ENCODE data around the gene IDH3G. TPM values are rescaled to one million over a fixed set of nuclear protein-coding genes. Genes with fewer than 3 reads are reported as not detected.
"Not testable (repeated sequence)": the region's sequence is repeated elsewhere in the genome, so short reads cannot be mapped to it uniquely, and the experiment has no call there.

IDH3G gene
- total RNA-seq, 1 experiment from 2014 or later = 89.4 TPM

- ChIA-PET POLR2A (interaction anchor here (0.7 kb wide), 2 partner anchors 15 to 25 kb away, joined by 3 to 16 read pairs; no protein-coding TSS in a partner anchor), CTCF (interaction anchor here (0.6 kb wide), 2 partner anchors 25 to 83 kb away, joined by 7 to 8 read pairs; no protein-coding TSS in a partner anchor)
- peak; percentile 92 for ATAC-seq
- no peak for DNase-seq (ENCODE audit: low read depth, low spot score)
- in situ Hi-C loops (cut with HindIII; ENCODE audit: low pct_unique_long_range_greater_than_20kb, low sequenced_read_pairs) = no loop called here
- BruUV-seq (replicated peaks) = no TSS peak
- Histone ChIP-seq H3K4me1 (ENCODE audit: control insufficient read depth, insufficient read depth, low read length) (peaks cover 30% of the 10 kb centered on the region), H3K36me3 (ENCODE audit: control insufficient read depth, insufficient read depth, low read length) (no peaks in the 10 kb centered on the region), H3K9me3 (ENCODE audit: control insufficient read depth, insufficient read depth, low read depth, low read length) (no peaks in the 10 kb centered on the region), H3K27ac (ENCODE audit: low read length) (peak overlapping the region; percentile 84), H3K27me3 (ENCODE audit: control insufficient read depth, insufficient read depth, low read length) (no peaks in the 10 kb centered on the region), H3K4me3 (ENCODE audit: low read depth in 2 of 2, low read length in 2 of 2) (peak overlapping the region; percentile 46 to 63)
- TF ChIP-seq CTCF (IDR thresholded peaks at IDR 0.05) = no peak
- TF ChIP-seq TCF7L2 (IDR thresholded peaks at IDR 0.05; ENCODE audit: low read depth, low read length) = 0 out of 2 replicates have a peak, but pooled peaks have one; percentile 22
- TF ChIP-seq SIN3A (IDR thresholded peaks at IDR 0.05; ENCODE audit: borderline replicate concordance, insufficient read depth, low read depth, low read length) = no peak
- TF ChIP-seq POLR2AphosphoS5 (IDR thresholded peaks at IDR 0.05; ENCODE audit: low read depth, low read length) = peak; percentile 62
- no peak for TF ChIP-seq REST (IDR thresholded peaks at IDR 0.05; ENCODE audit: insufficient read depth in 1 of 2, low read depth in 2 of 2, low read length in 1 of 2)
- intact Hi-C loops (cut with micrococcal nuclease; ENCODE audit: unreplicated experiment) = no loop called here
Observed at GRCh38 chrX:153818571-153819383, 24.6 kb upstream of the IDH3G start.

GRCh38 chrX:153818064-153818463 lies 23.9 kb upstream of the IDH3G start:
- H3K27me3 ChIP-seq (ENCODE audit: control insufficient read depth, insufficient read depth, low read length); DNase-seq (ENCODE audit: low read depth, low spot score); BruUV-seq (replicated peaks); H3K9me3 ChIP-seq (ENCODE audit: control insufficient read depth, insufficient read depth, low read depth, low read length); H3K27ac ChIP-seq (ENCODE audit: low read length); ATAC-seq; intact Hi-C loops (cut with micrococcal nuclease; ENCODE audit: unreplicated experiment); H3K4me3 ChIP-seq (ENCODE audit: low read depth in 2 of 2, low read length in 2 of 2); in situ Hi-C loops (cut with HindIII; ENCODE audit: low pct_unique_long_range_greater_than_20kb, low sequenced_read_pairs); H3K36me3 ChIP-seq (ENCODE audit: control insufficient read depth, insufficient read depth, low read length): not testable (repeated sequence)
- ChIA-PET CTCF (interaction anchor here (0.6 kb wide), 1 partner anchor 25 kb away, joined by 8 read pairs; no protein-coding TSS in a partner anchor), POLR2A (interaction anchor here (0.7 kb wide), 2 partner anchors 14 to 26 kb away, joined by 3 to 16 read pairs; no protein-coding TSS in a partner anchor)
- H3K4me1 ChIP-seq (ENCODE audit: control insufficient read depth, insufficient read depth, low read length) = peaks cover 30% of the 10 kb centered on the region
